Panc1 (cell line): ENCODE results near the gene CXCL11. TPM values are rescaled to one million over a fixed set of nuclear protein-coding genes. Genes with fewer than 3 reads are reported as not detected.

Experiments
- ATAC-seq: fragments of 200-7000 bp; cut with Tn5 transposase; 2 replicates; pipeline ENCODE4 v1.9.1; 2020; ENCODE audit warnings: mild to moderate bottlenecking, moderate library complexity
- BruUV-seq: library from RNA; stranded (reverse); fragments of 400-500 nt; replicated peaks from 2 replicates; lab custom pipeline; 2021; lab: Mats Ljungman, UMichigan
- CTCF ChIA-PET: fragments of 300-600 bp; sonication (Branson Sonifier 250); formaldehyde crosslinking; loops from one replicate; lab custom pipeline; 2022; ENCODE audit warnings: antibody characterized with exemption; lab: Charles Lee
- POLR2A ChIA-PET: fragments of 300-600 bp; sonication (Branson Sonifier 250); formaldehyde crosslinking; loops from one replicate; lab custom pipeline; 2022; ENCODE audit warnings: antibody characterized with exemption; lab: Charles Lee
- DNase-seq: peaks from one replicate; pipeline ENCODE4 v3.0.0-alpha.2; 2010; ENCODE audit warnings: low read depth, low spot score
- H3K27ac ChIP-seq: 2 replicates; pipeline ENCODE4 v1.5.1; 2011; ENCODE audit warnings: mild to moderate bottlenecking, low read length, inconsistent platforms
- H3K27me3 ChIP-seq: fragments of 200-500 bp; sonication (Bioruptor generic); 2 replicates; pipeline ENCODE4 v1.6.0; 2014; ENCODE audit warnings: low read length, inconsistent platforms; ENCODE audit not compliant: control insufficient read depth, insufficient read depth
- H3K36me3 ChIP-seq: fragments of 200-500 bp; sonication (Bioruptor generic); 2 replicates; pipeline ENCODE4 v1.5.1; 2014; ENCODE audit warnings: inconsistent platforms, mild to moderate bottlenecking, low read length, moderate library complexity; ENCODE audit not compliant: control insufficient read depth, insufficient read depth
- H3K4me1 ChIP-seq: 2 replicates; pipeline ENCODE4 v1.5.1; 2011; ENCODE audit warnings: inconsistent platforms, mild to moderate bottlenecking, low read length, moderate library complexity; ENCODE audit not compliant: control insufficient read depth, insufficient read depth
- H3K4me3 ChIP-seq, 2 experiments: 2 replicates each; pipeline ENCODE4 v1.5.1; 2011 to 2012; ENCODE audit warnings: low read depth in 2 of 2, low read length in 2 of 2, mild to moderate bottlenecking in 2 of 2, inconsistent platforms in 1 of 2, moderate library complexity in 1 of 2
- H3K9me3 ChIP-seq: fragments of 200-500 bp; sonication (Bioruptor generic); 2 replicates; pipeline ENCODE4 v1.5.1; 2014; ENCODE audit warnings: low read depth, mild to moderate bottlenecking, inconsistent platforms, low read length, moderate library complexity; ENCODE audit not compliant: control insufficient read depth, insufficient read depth
- POLR2AphosphoS5 ChIP-seq: IDR thresholded peaks from 2 replicates; pipeline ENCODE4 v1.6.1; 2012; ENCODE audit warnings: mild to moderate bottlenecking, low read depth, low read length, moderate library complexity
- SIN3A ChIP-seq: IDR thresholded peaks from 2 replicates; pipeline ENCODE4 v1.6.1; 2012; ENCODE audit warnings: low read depth, mild to moderate bottlenecking, low read length, moderate library complexity, borderline replicate concordance; ENCODE audit not compliant: insufficient read depth
- TCF7L2 ChIP-seq: IDR thresholded peaks from 2 replicates; pipeline ENCODE4 v1.6.1; 2011; ENCODE audit warnings: mild to moderate bottlenecking, low read depth, low read length, inconsistent platforms
- in situ Hi-C: cut with HindIII; loops from 2 replicates; pipeline ENCODE4 v1.10.0; 2016; ENCODE audit warnings: low sequenced_read_pairs, low pct_unique_long_range_greater_than_20kb
- intact Hi-C: fragments of 100-400 bp; cut with micrococcal nuclease; formaldehyde crosslinking; loops from one replicate; pipeline ENCODE4 v1.10.0; 2022; ENCODE audit not compliant: unreplicated experiment
- total RNA-seq: library from RNA; stranded (reverse); gene quantifications from one replicate; pipeline ENCODE4 v1.2.1, GENCODE V29; 2021; ENCODE audit not compliant: unreplicated experiment
- TF ChIP-seq, protein P1 (sequence below): fragments of 450-650 bp; IDR thresholded peaks from 2 replicates; pipeline ENCODE4 v1.5.1; 2017; ENCODE audit warnings: mild to moderate bottlenecking
- TF ChIP-seq, protein P2 (sequence below), 2 experiments: IDR thresholded peaks; 2 replicates each; pipeline ENCODE4 v1.6.1; 2011 to 2012; ENCODE audit warnings: low read depth in 2 of 2, control low read depth in 1 of 2, low read length in 1 of 2, mild to moderate bottlenecking in 1 of 2, moderate library complexity in 1 of 2; ENCODE audit not compliant: insufficient read depth in 1 of 2

Gene CXCL11
- total RNA-seq, 1 experiment from 2014 or later = not detected

DNA sequence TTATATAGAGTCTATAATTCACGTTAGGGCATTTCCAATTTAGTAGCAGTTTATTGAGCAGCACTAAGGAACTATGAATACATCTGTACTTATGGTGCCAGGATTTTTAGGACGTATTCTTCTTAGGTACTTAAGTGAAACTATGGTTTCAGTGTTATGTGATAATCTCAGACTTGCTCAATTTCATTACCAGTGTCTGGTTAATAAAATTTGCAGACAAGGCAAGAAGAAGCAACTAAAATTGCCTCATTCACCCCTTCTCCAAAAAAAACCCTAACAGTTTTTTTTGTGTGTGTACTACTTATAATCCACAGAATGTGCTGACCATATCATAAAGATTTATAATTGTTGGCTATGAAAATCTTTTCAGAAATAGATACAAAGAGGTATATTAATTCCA, 6.6 kb downstream of the CXCL11 start:
- no peaks in the 10 kb centered on the region for H3K36me3 ChIP-seq
- ChIA-PET POLR2A (no interaction called here), CTCF (no interaction called here)
- no peak overlapping the region for H3K27ac ChIP-seq
- H3K4me3 ChIP-seq = no peak overlapping the region
- no peaks in the 10 kb centered on the region for H3K9me3 ChIP-seq
- in situ Hi-C loops (no loop called here), intact Hi-C loops (no loop called here)
- no peak for TF ChIP-seq SIN3A
- TF ChIP-seq, protein P1, sequence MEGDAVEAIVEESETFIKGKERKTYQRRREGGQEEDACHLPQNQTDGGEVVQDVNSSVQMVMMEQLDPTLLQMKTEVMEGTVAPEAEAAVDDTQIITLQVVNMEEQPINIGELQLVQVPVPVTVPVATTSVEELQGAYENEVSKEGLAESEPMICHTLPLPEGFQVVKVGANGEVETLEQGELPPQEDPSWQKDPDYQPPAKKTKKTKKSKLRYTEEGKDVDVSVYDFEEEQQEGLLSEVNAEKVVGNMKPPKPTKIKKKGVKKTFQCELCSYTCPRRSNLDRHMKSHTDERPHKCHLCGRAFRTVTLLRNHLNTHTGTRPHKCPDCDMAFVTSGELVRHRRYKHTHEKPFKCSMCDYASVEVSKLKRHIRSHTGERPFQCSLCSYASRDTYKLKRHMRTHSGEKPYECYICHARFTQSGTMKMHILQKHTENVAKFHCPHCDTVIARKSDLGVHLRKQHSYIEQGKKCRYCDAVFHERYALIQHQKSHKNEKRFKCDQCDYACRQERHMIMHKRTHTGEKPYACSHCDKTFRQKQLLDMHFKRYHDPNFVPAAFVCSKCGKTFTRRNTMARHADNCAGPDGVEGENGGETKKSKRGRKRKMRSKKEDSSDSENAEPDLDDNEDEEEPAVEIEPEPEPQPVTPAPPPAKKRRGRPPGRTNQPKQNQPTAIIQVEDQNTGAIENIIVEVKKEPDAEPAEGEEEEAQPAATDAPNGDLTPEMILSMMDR = no peak
- no peak for TF ChIP-seq POLR2AphosphoS5
- no peak for TF ChIP-seq TCF7L2
- no TSS peak for BruUV-seq
- ATAC-seq (no peak), DNase-seq (no peak)
- H3K4me1 ChIP-seq = no peaks in the 10 kb centered on the region; the same call in 1 of the 2 replicates
- H3K27me3 ChIP-seq = no peaks in the 10 kb centered on the region

DNA sequence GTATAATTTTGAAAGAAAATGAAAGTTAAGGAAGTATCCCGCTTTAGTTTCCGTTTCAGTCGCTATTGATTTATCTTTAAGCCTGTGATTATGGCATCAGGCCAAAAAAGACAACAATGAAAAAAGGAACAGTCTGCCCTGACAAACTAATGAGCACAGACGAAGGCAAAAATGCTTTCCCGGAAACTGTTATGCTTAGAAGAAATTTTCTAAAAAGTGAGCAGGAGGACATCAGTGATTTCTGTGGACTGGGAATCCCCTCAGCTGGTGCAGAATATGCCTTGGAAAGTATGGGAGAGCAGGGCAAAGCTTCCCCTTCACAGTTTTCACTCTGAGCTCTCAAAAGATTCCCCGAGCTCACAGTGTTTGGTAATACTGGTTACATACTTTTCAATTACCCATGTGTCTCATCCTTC, 7.5 kb downstream of the CXCL11 start:
- no TSS peak for BruUV-seq
- ChIA-PET POLR2A (no interaction called here), CTCF (no interaction called here)
- TF ChIP-seq TCF7L2 = no peak
- TF ChIP-seq, protein P1 = no peak
- TF ChIP-seq SIN3A = no peak
- TF ChIP-seq POLR2AphosphoS5 = no peak
- TF ChIP-seq, protein P2, sequence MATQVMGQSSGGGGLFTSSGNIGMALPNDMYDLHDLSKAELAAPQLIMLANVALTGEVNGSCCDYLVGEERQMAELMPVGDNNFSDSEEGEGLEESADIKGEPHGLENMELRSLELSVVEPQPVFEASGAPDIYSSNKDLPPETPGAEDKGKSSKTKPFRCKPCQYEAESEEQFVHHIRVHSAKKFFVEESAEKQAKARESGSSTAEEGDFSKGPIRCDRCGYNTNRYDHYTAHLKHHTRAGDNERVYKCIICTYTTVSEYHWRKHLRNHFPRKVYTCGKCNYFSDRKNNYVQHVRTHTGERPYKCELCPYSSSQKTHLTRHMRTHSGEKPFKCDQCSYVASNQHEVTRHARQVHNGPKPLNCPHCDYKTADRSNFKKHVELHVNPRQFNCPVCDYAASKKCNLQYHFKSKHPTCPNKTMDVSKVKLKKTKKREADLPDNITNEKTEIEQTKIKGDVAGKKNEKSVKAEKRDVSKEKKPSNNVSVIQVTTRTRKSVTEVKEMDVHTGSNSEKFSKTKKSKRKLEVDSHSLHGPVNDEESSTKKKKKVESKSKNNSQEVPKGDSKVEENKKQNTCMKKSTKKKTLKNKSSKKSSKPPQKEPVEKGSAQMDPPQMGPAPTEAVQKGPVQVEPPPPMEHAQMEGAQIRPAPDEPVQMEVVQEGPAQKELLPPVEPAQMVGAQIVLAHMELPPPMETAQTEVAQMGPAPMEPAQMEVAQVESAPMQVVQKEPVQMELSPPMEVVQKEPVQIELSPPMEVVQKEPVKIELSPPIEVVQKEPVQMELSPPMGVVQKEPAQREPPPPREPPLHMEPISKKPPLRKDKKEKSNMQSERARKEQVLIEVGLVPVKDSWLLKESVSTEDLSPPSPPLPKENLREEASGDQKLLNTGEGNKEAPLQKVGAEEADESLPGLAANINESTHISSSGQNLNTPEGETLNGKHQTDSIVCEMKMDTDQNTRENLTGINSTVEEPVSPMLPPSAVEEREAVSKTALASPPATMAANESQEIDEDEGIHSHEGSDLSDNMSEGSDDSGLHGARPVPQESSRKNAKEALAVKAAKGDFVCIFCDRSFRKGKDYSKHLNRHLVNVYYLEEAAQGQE (IDR thresholded peaks at IDR 0.05; ENCODE audit: insufficient read depth in 1 of 2, low read depth in 2 of 2, low read length in 1 of 2) = no peak
- no peak overlapping the region for H3K27ac ChIP-seq
- no peaks in the 10 kb centered on the region; the same call in 1 of the 2 replicates for H3K4me1 ChIP-seq
- no peaks in the 10 kb centered on the region for H3K9me3 ChIP-seq
- H3K4me3 ChIP-seq = no peak overlapping the region
- in situ Hi-C loops (no loop called here), intact Hi-C loops (no loop called here)
- no peaks in the 10 kb centered on the region for H3K36me3 ChIP-seq
- H3K27me3 ChIP-seq = no peaks in the 10 kb centered on the region
- DNase-seq (no peak), ATAC-seq (no peak)
